Esophagus muscularis mucosa (tissue), 4 donors: ENCODE measurements around the gene JSRP1. TPM values are rescaled to one million over a fixed set of nuclear protein-coding genes. Genes with fewer than 3 reads are reported as not detected.

Experiments used
- DNase-seq: peaks from one replicate; pipeline ENCODE4 v3.0.0-alpha.2; 2017; ENCODE audit errors: extremely low spot score
- H3K27ac ChIP-seq, 4 donors: fragments of 200-600 bp; sonication (generic); replicated peaks in 1 of 4; 1 replicate in 3 of 4; 2 replicates in 1 of 4; pipeline ENCODE4 v1.5.1; 2016 to 2019; ENCODE audit warnings: mild to moderate bottlenecking in 1 of 4
- H3K27me3 ChIP-seq, 4 donors: fragments of 200-600 bp; sonication (generic); one replicate each; pipeline versions ENCODE4 v1.5.1 to v1.6.0; 2016 to 2019
- H3K36me3 ChIP-seq, 4 donors: fragments of 200-600 bp; sonication (generic); one replicate each; pipeline ENCODE4 v1.5.1; 2016 to 2019
- H3K4me1 ChIP-seq, 4 donors: fragments of 200-600 bp; sonication (generic); one replicate each; pipeline ENCODE4 v1.5.1; 2016 to 2019
- H3K4me3 ChIP-seq, 4 donors: fragments of 200-600 bp; sonication (generic); 1 replicate in 2 of 4; 2 replicates in 2 of 4; pipeline ENCODE4 v1.5.1; 2016 to 2019; ENCODE audit warnings: mild to moderate bottlenecking in 4 of 4, moderate library complexity in 1 of 4
- H3K9me3 ChIP-seq, 4 donors: fragments of 200-600 bp; sonication (generic); 1 replicate in 3 of 4; 2 replicates in 1 of 4; pipeline ENCODE4 v1.5.1; 2016 to 2019
- CTCF ChIP-seq, 3 experiments: fragments of 200-600 bp in 2 of 3; fragments of 450-650 bp in 1 of 3; sonication (generic) in 2 of 3; IDR thresholded peaks; one replicate each; pipeline ENCODE4 v1.5.1; 2017 to 2019; ENCODE audit warnings: antibody characterized with exemption in 3 of 3, mild to moderate bottlenecking in 2 of 3, moderate library complexity in 1 of 3
- EP300 ChIP-seq: sonication (generic); formaldehyde crosslinking; IDR thresholded peaks from one replicate; pipeline ENCODE4 v1.6.1; 2017; ENCODE audit warnings: antibody characterized with exemption
- POLR2A ChIP-seq: fragments of 450-650 bp; IDR thresholded peaks from one replicate; pipeline ENCODE4 v1.6.1; 2017; ENCODE audit warnings: antibody characterized with exemption, moderate library complexity, mild to moderate bottlenecking, low read depth
- POLR2AphosphoS5 ChIP-seq, 2 donors: sonication (generic); formaldehyde crosslinking; IDR thresholded peaks; one replicate each; pipeline ENCODE4 v1.6.1; 2017; ENCODE audit warnings: antibody characterized with exemption in 2 of 2
- WGBS: methylation state at CpG from one replicate; pipeline ENCODE4 v1.1.5; 2018; 5-methylcytosine and 5-hydroxymethylcytosine counted together
- intact Hi-C: fragments of 100-400 bp; cut with DNase I; formaldehyde crosslinking; loops from one replicate; pipeline ENCODE4 v1.15.1; 2023
- total RNA-seq, 4 donors: library from RNA; depleted of rRNA; stranded (reverse); fragments of >200 nt; gene quantifications; one replicate each; pipeline versions ENCODE4 v1.1.0 to v1.2.1, GENCODE V29; 2016

The JSRP1 gene
- total RNA-seq, 4 donors from 2014 or later = not detected

DNA sequence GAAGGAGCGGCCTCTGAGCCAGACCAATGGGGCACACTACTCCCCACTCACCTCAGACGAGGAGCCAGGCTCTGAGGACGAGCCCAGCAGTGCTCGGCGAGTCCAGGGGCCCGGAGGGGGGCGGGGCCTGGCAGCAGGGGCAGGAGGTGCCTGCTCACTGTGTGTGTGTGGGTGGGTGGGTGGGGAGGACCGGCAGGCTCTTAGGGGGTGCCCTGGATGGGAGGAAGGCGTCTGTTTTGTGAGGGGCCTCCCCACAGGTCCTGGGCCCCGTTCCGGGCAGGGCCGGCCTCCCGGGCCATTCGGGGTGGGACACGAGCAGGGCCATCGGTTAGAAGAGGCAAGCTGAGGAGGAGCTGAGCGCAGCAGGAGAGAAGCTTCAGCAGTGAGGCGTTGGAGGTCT lies 32.8 kb downstream of the JSRP1 start:
- intact Hi-C loops = loop anchor here (5.0 kb wide), 1 partner anchor 66 kb away; no protein-coding TSS in a partner anchor
- Histone ChIP-seq H3K27me3 (no peaks in the 10 kb centered on the region), H3K9me3 (no peaks in the 10 kb centered on the region), H3K4me1 (peaks cover 0 to 13% (median 6%) of the 10 kb centered on the region in 4 donors), H3K36me3 (peaks cover 45 to 99% (median 95%) of the 10 kb centered on the region in 4 donors), H3K27ac (no peak overlapping the region), H3K4me3 (no peak overlapping the region)
- 90% methylated on average over 17 of the region's 18 CpGs for WGBS
- DNase-seq = no peak
- no peak for TF ChIP-seq POLR2AphosphoS5 (IDR thresholded peaks at IDR 0.05)
- no peak for TF ChIP-seq CTCF (IDR thresholded peaks at IDR 0.05)
- no peak for TF ChIP-seq EP300
- no peak for TF ChIP-seq POLR2A

DNA sequence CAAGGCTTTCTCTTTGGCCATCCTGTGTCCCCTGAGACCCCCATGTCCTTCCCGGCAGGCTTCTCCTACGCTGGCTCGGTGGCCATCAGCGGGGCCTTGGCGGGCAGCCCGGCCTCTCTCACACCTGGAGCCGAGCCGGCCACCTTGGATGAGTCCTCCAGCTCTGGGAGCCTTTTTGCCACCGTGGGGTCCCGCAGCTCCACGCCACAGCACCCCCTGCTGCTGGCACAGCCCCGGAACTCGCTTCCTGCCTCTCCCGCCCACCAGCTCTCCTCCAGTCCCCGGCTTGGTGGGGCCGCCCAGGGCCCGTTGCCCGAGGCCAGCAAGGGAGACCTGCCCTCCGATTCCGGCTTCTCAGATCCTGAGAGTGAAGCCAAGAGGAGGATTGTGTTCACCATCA lies 34.3 kb downstream of the JSRP1 start:
- intact Hi-C loops = loop anchor here (5.0 kb wide), 1 partner anchor 65 kb away; no protein-coding TSS in a partner anchor
- no peak for DNase-seq
- Histone ChIP-seq H3K36me3 (peaks cover 42 to 99% (median 96%) of the 10 kb centered on the region in 4 donors), H3K4me3 (no peak overlapping the region), H3K4me1 (peaks cover 0 to 13% (median 6%) of the 10 kb centered on the region in 4 donors), H3K27me3 (no peaks in the 10 kb centered on the region), H3K27ac (no peak overlapping the region), H3K9me3 (no peaks in the 10 kb centered on the region)
- WGBS = 74% methylated on average over 16 of the region's 20 CpGs
- TF ChIP-seq POLR2AphosphoS5 (IDR thresholded peaks at IDR 0.05) = no peak
- TF ChIP-seq CTCF (IDR thresholded peaks at IDR 0.05) = peak in 2 of 3 experiments; percentile 16 to 32
- TF ChIP-seq EP300 = no peak
- TF ChIP-seq POLR2A = no peak

DNA sequence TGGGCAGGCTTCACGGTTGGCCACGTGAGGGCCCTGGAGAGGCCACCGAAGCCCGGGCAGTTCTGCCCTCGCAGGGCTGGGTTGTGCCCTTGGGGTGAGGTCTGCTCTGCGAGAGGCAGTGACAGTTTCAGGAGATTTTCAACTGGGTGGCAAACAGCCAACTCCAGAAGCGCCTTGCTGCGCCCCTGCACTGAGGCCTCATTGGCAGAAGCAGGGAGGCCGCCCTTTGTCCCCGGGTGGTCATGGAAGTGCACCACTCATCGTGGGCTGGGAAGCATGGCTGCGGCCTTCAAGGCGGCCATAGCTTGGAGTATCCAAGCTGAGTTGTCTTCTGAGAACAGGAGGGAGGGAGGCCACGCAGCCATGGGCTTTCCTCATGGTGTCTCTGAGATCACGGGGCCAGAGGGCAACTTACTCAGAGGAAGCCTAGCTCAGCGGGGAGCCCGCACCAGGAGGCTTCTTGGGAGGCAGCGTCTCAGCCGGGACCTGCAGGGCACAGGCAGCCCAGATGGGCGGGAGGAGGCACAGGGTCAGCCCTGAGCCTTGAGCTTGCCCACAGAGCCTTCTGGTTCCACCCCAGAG lies 34.9 kb downstream of the JSRP1 start:
- no peak for TF ChIP-seq POLR2A
- TF ChIP-seq CTCF (IDR thresholded peaks at IDR 0.05) = no peak
- TF ChIP-seq POLR2AphosphoS5 (IDR thresholded peaks at IDR 0.05) = no peak
- TF ChIP-seq EP300 = no peak
- Histone ChIP-seq H3K27ac (no peak overlapping the region), H3K4me3 (no peak overlapping the region), H3K4me1 (peaks cover 0 to 13% (median 6%) of the 10 kb centered on the region in 4 donors), H3K9me3 (no peaks in the 10 kb centered on the region), H3K36me3 (peaks cover 42 to 99% (median 96%) of the 10 kb centered on the region in 4 donors), H3K27me3 (no peaks in the 10 kb centered on the region)
- DNase-seq = no peak
- 80% methylated on average over 8 of the region's 20 CpGs for WGBS
- intact Hi-C loops = loop anchor here (5.0 kb wide), 1 partner anchor 64 kb away; no protein-coding TSS in a partner anchor

- no peak for DNase-seq
- H3K27ac ChIP-seq = no peak overlapping the region
- TF ChIP-seq POLR2AphosphoS5 (IDR thresholded peaks at IDR 0.05) = no peak
- TF ChIP-seq POLR2A = no peak
- no peak for TF ChIP-seq CTCF (IDR thresholded peaks at IDR 0.05)
- H3K4me3 ChIP-seq = no peak overlapping the region
- intact Hi-C loops = loop anchor here (5.0 kb wide), 1 partner anchor 62 kb away; no protein-coding TSS in a partner anchor
- no peaks in the 10 kb centered on the region for H3K27me3 ChIP-seq
- H3K4me1 ChIP-seq = peaks cover 0 to 13% (median 6%) of the 10 kb centered on the region in 4 donors
- 98% methylated on average over 14 of the region's 21 CpGs for WGBS
- peaks cover 37 to 99% (median 96%) of the 10 kb centered on the region in 4 donors for H3K36me3 ChIP-seq
- H3K9me3 ChIP-seq = no peaks in the 10 kb centered on the region
Observed at GRCh38 chr19:2219726-2220125, 36.5 kb downstream of the JSRP1 start.
